WTC11 (cell line): ENCODE measurements around the gene ZMYND11. TPM values are rescaled to one million over a fixed set of nuclear protein-coding genes. Genes with fewer than 3 reads are reported as not detected.

Experiments
- ATAC-seq: fragments of 200-7000 bp; cut with Tn5 transposase; 2 replicates; pipeline ENCODE4 v1.10.0; 2021; ENCODE audit warnings: mild to moderate bottlenecking, moderate library complexity
- CTCF ChIA-PET: fragments of 300-600 bp; sonication (Branson Sonifier 250); formaldehyde crosslinking; loops from one replicate; lab custom pipeline; 2021; ENCODE audit warnings: antibody characterized with exemption; lab: Charles Lee
- POLR2A ChIA-PET: fragments of 350-600 bp; sonication (Branson Sonifier 250); formaldehyde crosslinking; loops from one replicate; lab custom pipeline; 2021; ENCODE audit warnings: antibody characterized with exemption; lab: Charles Lee
- DNase-seq: peaks from one replicate; pipeline ENCODE4 v3.0.0; 2021; ENCODE audit warnings: low spot score
- H3K27ac Mint-ChIP-seq: 2 replicates; pipeline ENCODE4 v1.8.0; 2021; ENCODE audit warnings: mixed read lengths
- H3K27me3 Mint-ChIP-seq: 2 replicates; pipeline ENCODE4 v1.8.0; 2021; ENCODE audit warnings: low read depth, mild to moderate bottlenecking, moderate library complexity, mixed read lengths
- H3K36me3 Mint-ChIP-seq: 2 replicates; pipeline ENCODE4 v1.8.0; 2021; ENCODE audit warnings: mixed read lengths
- H3K4me1 Mint-ChIP-seq: 2 replicates; pipeline ENCODE4 v1.8.0; 2022; ENCODE audit warnings: mixed read lengths
- H3K4me3 Mint-ChIP-seq: 2 replicates; pipeline ENCODE4 v1.8.0; 2021; ENCODE audit warnings: mild to moderate bottlenecking, moderate library complexity, mixed read lengths
- H3K9me3 Mint-ChIP-seq: 2 replicates; pipeline ENCODE4 v1.8.0; 2021; ENCODE audit warnings: mixed read lengths
- ATF1 ChIP-seq: sonication (generic); formaldehyde crosslinking; IDR thresholded peaks from 2 replicates; pipeline ENCODE4 v1.8.1; 2023; ENCODE audit warnings: mild to moderate bottlenecking, moderate library complexity, missing genetic modification reagents
- CREM ChIP-seq: sonication (generic); formaldehyde crosslinking; IDR thresholded peaks from 2 replicates; pipeline ENCODE4 v1.8.1; 2022; ENCODE audit warnings: mild to moderate bottlenecking, missing genetic modification reagents, moderate library complexity
- ESRRA ChIP-seq: sonication (generic); formaldehyde crosslinking; IDR thresholded peaks from 2 replicates; pipeline ENCODE4 v1.8.1; 2022; ENCODE audit warnings: mild to moderate bottlenecking, missing genetic modification reagents, borderline replicate concordance
- ETV6 ChIP-seq: sonication (generic); formaldehyde crosslinking; IDR thresholded peaks from 2 replicates; pipeline ENCODE4 v1.8.1; 2022; ENCODE audit warnings: mild to moderate bottlenecking, missing genetic modification reagents
- FOXK1 ChIP-seq: sonication (generic); formaldehyde crosslinking; IDR thresholded peaks from 2 replicates; pipeline ENCODE4 v1.8.0; 2022; ENCODE audit warnings: mild to moderate bottlenecking, moderate library complexity, missing genetic modification reagents
- GABPB1 ChIP-seq: sonication (generic); formaldehyde crosslinking; IDR thresholded peaks from 2 replicates; pipeline ENCODE4 v1.8.1; 2023; ENCODE audit warnings: mild to moderate bottlenecking, missing genetic modification reagents
- GTF2I ChIP-seq: fragments of 250-450 bp; sonication (Bioruptor Pico); conservative IDR thresholded peaks from 2 replicates; pipeline ENCODE4 v1.4.0; 2021; ENCODE audit warnings: mild to moderate bottlenecking
- JUN ChIP-seq: sonication (generic); formaldehyde crosslinking; IDR thresholded peaks from 2 replicates; pipeline ENCODE4 v1.8.0; 2023; ENCODE audit warnings: mild to moderate bottlenecking, missing genetic modification reagents
- MXD4 ChIP-seq: fragments of 250-450 bp; sonication (Bioruptor Pico); IDR thresholded peaks from 2 replicates; pipeline ENCODE4 v1.8.0; 2021; ENCODE audit warnings: mild to moderate bottlenecking, moderate library complexity, borderline replicate concordance
- NFE2L1 ChIP-seq: sonication (generic); formaldehyde crosslinking; IDR thresholded peaks from 2 replicates; pipeline ENCODE4 v1.8.1; 2023; ENCODE audit warnings: missing genetic modification reagents
- NFYB ChIP-seq: sonication (generic); formaldehyde crosslinking; conservative IDR thresholded peaks from 2 replicates; pipeline ENCODE4 v1.8.0; 2022; ENCODE audit warnings: low read depth, missing genetic modification reagents
- NR2C2 ChIP-seq: sonication (generic); formaldehyde crosslinking; IDR thresholded peaks from 2 replicates; pipeline ENCODE4 v1.8.0; 2022; ENCODE audit warnings: mild to moderate bottlenecking, missing genetic modification reagents
- TCF7 ChIP-seq: sonication (generic); formaldehyde crosslinking; IDR thresholded peaks from 2 replicates; pipeline ENCODE4 v1.8.0; 2022; ENCODE audit warnings: mild to moderate bottlenecking, low read depth, missing genetic modification reagents, moderate library complexity
- TEAD4 ChIP-seq: sonication (generic); formaldehyde crosslinking; IDR thresholded peaks from 2 replicates; pipeline ENCODE4 v1.8.0; 2022; ENCODE audit warnings: mild to moderate bottlenecking, missing genetic modification reagents
- ZBTB21 ChIP-seq: sonication (generic); formaldehyde crosslinking; IDR thresholded peaks from 2 replicates; pipeline ENCODE4 v1.8.1; 2023; ENCODE audit warnings: mild to moderate bottlenecking, missing genetic modification reagents, borderline replicate concordance
- ZNF138 ChIP-seq: sonication (generic); formaldehyde crosslinking; conservative IDR thresholded peaks from 2 replicates; pipeline ENCODE4 v1.8.1; 2022; ENCODE audit warnings: mild to moderate bottlenecking, moderate library complexity, missing genetic modification reagents
- ZNF396 ChIP-seq: fragments of 250-450 bp; sonication (Bioruptor Pico); IDR thresholded peaks from 2 replicates; pipeline ENCODE4 v1.8.0; 2021; ENCODE audit warnings: mild to moderate bottlenecking, moderate library complexity, borderline replicate concordance
- total RNA-seq: library from RNA; stranded (reverse); gene quantifications from 3 replicates; pipeline ENCODE4 v1.2.3, GENCODE V29; 2021
- TF ChIP-seq, protein P1 (sequence below): fragments of 250-450 bp; sonication (Bioruptor Pico); IDR thresholded peaks from 2 replicates; pipeline ENCODE4 v2.1.2; 2022; ENCODE audit warnings: mild to moderate bottlenecking, moderate library complexity
- TF ChIP-seq, protein P2 (sequence below): fragments of 250-450 bp; sonication (Bioruptor Pico); IDR thresholded peaks from 2 replicates; pipeline ENCODE4 v1.9.0; 2021; ENCODE audit warnings: mild to moderate bottlenecking
- TF ChIP-seq, protein P3 (sequence below): sonication (generic); formaldehyde crosslinking; IDR thresholded peaks from 2 replicates; pipeline ENCODE4 v1.8.1; 2022; ENCODE audit warnings: missing genetic modification reagents, borderline replicate concordance
- TF ChIP-seq, protein P4 (sequence below): sonication (generic); formaldehyde crosslinking; IDR thresholded peaks from 2 replicates; pipeline ENCODE4 v1.8.0; 2022; ENCODE audit warnings: mild to moderate bottlenecking, missing genetic modification reagents
- TF ChIP-seq, protein P5 (sequence below): sonication (generic); formaldehyde crosslinking; IDR thresholded peaks from 2 replicates; pipeline ENCODE4 v1.8.0; 2023; ENCODE audit warnings: missing genetic modification reagents
- TF ChIP-seq, protein P6 (sequence below): sonication (generic); formaldehyde crosslinking; IDR thresholded peaks from 2 replicates; pipeline ENCODE4 v1.8.1; 2022; ENCODE audit warnings: low read depth, mild to moderate bottlenecking, moderate library complexity, missing genetic modification reagents, borderline replicate concordance

ZMYND11 gene
- total RNA-seq, 1 experiment from 2014 or later, result 22.3 TPM

DNA sequence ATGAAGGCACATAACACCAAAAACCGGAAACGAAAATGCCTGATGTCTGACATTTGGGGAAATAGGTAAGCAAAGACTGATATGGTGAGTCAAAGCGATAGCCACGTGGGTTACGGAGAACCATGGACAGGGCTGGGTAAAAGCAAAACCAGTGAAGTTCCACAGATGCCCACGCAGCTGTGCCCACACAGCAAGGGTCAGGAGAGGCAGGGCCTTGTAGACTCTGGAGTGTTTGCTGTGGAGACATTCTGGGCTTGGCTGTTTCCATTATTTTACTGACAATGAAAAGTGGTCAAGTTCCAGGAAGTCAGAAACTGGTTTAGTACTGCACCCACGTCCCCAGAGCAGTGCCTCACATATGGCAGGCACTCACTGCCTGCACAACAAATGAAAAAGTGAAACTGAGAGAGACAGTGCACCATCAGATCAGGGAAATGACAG, 148.7 kb downstream of the ZMYND11 start:
- Mint-ChIP-seq H3K9me3 (no peaks in the 10 kb centered on the region), H3K4me1 (peaks cover 7% of the 10 kb centered on the region), H3K27me3 (no peaks in the 10 kb centered on the region; the same call in 1 of the 2 replicates), H3K36me3 (no peaks in the 10 kb centered on the region), H3K27ac (no peak overlapping the region), H3K4me3 (no peak overlapping the region)
- TF ChIP-seq ATF1 (CRISPR knock-in tag), result no peak
- no peak for TF ChIP-seq JUN (CRISPR knock-in tag)
- TF ChIP-seq, protein P1, sequence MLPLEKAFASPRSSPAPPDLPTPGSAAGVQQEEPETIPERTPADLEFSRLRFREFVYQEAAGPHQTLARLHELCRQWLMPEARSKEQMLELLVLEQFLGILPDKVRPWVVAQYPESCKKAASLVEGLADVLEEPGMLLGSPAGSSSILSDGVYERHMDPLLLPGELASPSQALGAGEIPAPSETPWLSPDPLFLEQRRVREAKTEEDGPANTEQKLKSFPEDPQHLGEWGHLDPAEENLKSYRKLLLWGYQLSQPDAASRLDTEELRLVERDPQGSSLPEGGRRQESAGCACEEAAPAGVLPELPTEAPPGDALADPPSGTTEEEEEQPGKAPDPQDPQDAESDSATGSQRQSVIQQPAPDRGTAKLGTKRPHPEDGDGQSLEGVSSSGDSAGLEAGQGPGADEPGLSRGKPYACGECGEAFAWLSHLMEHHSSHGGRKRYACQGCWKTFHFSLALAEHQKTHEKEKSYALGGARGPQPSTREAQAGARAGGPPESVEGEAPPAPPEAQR, result no peak
- CTCF ChIA-PET, result no interaction called here
- POLR2A ChIA-PET, result no interaction called here
- ATAC-seq (no peak), DNase-seq (no peak)

DNA sequence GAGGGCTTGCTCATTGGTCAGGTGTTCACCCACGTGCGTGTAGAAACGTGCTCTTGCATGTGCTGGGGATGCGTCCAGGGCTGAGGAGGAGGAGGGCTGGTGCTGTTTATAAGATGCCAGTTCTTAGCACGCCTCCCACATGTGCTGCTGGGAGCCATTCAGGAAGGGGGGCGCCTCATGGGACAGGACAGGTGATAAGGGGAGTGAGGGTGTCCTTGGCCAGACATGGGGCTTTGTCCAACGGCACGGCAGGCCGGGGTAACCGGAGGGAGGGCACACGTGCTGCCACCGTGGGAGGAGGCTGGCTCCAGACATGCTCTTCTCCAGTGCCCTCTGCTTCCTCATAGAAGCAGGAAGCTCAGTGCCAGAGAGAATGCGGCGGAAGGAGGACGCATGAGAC, 150.0 kb downstream of the ZMYND11 start:
- Mint-ChIP-seq H3K27me3 (no peaks in the 10 kb centered on the region; the same call in 1 of the 2 replicates), H3K36me3 (no peaks in the 10 kb centered on the region), H3K4me3 (no peak overlapping the region), H3K4me1 (peaks cover 7% of the 10 kb centered on the region), H3K9me3 (no peaks in the 10 kb centered on the region), H3K27ac (no peak overlapping the region)
- ATAC-seq, result no peak
- ChIA-PET POLR2A (no interaction called here), CTCF (no interaction called here)
- DNase-seq, result no peak
- TF ChIP-seq, protein P2, sequence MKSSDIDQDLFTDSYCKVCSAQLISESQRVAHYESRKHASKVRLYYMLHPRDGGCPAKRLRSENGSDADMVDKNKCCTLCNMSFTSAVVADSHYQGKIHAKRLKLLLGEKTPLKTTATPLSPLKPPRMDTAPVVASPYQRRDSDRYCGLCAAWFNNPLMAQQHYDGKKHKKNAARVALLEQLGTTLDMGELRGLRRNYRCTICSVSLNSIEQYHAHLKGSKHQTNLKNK (CRISPR knock-in tag), result no peak
- TF ChIP-seq ETV6 (CRISPR knock-in tag), result no peak
- no peak for TF ChIP-seq NFYB
- TF ChIP-seq FOXK1, result no peak
- no peak for TF ChIP-seq GTF2I (CRISPR knock-in tag)
- TF ChIP-seq, protein P3, sequence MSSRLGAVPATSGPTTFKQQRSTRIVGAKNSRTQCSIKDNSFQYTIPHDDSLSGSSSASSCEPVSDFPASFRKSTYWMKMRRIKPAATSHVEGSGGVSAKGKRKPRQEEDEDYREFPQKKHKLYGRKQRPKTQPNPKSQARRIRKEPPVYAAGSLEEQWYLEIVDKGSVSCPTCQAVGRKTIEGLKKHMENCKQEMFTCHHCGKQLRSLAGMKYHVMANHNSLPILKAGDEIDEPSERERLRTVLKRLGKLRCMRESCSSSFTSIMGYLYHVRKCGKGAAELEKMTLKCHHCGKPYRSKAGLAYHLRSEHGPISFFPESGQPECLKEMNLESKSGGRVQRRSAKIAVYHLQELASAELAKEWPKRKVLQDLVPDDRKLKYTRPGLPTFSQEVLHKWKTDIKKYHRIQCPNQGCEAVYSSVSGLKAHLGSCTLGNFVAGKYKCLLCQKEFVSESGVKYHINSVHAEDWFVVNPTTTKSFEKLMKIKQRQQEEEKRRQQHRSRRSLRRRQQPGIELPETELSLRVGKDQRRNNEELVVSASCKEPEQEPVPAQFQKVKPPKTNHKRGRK (CRISPR knock-in tag), result no peak
- TF ChIP-seq NFE2L1, result no peak
- no peak for TF ChIP-seq MXD4 (CRISPR knock-in tag)
- TF ChIP-seq, protein P4, sequence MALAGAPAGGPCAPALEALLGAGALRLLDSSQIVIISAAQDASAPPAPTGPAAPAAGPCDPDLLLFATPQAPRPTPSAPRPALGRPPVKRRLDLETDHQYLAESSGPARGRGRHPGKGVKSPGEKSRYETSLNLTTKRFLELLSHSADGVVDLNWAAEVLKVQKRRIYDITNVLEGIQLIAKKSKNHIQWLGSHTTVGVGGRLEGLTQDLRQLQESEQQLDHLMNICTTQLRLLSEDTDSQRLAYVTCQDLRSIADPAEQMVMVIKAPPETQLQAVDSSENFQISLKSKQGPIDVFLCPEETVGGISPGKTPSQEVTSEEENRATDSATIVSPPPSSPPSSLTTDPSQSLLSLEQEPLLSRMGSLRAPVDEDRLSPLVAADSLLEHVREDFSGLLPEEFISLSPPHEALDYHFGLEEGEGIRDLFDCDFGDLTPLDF (CRISPR knock-in tag), result no peak
- TF ChIP-seq GABPB1 (CRISPR knock-in tag), result no peak
- TF ChIP-seq NR2C2 (CRISPR knock-in tag), result no peak
- TF ChIP-seq, protein P5, sequence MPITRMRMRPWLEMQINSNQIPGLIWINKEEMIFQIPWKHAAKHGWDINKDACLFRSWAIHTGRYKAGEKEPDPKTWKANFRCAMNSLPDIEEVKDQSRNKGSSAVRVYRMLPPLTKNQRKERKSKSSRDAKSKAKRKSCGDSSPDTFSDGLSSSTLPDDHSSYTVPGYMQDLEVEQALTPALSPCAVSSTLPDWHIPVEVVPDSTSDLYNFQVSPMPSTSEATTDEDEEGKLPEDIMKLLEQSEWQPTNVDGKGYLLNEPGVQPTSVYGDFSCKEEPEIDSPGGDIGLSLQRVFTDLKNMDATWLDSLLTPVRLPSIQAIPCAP (CRISPR knock-in tag), result no peak
- no peak for TF ChIP-seq ZNF396 (CRISPR knock-in tag)
- TF ChIP-seq, protein P6, sequence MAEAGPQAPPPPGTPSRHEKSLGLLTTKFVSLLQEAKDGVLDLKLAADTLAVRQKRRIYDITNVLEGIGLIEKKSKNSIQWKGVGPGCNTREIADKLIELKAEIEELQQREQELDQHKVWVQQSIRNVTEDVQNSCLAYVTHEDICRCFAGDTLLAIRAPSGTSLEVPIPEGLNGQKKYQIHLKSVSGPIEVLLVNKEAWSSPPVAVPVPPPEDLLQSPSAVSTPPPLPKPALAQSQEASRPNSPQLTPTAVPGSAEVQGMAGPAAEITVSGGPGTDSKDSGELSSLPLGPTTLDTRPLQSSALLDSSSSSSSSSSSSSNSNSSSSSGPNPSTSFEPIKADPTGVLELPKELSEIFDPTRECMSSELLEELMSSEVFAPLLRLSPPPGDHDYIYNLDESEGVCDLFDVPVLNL (CRISPR knock-in tag), result no peak
- TF ChIP-seq ZBTB21 (CRISPR knock-in tag), result no peak
- no peak for TF ChIP-seq ZNF138 (CRISPR knock-in tag)
- no peak for TF ChIP-seq TCF7 (CRISPR knock-in tag)
- TF ChIP-seq ESRRA (CRISPR knock-in tag), result no peak
- TF ChIP-seq CREM, result no peak
- no peak for TF ChIP-seq TEAD4 (CRISPR knock-in tag)
